GM23338 (cell line): ENCODE measurements around the gene PTH2. TPM values are rescaled to one million over a fixed set of nuclear protein-coding genes. Genes with fewer than 3 reads are reported as not detected.

ENCODE experiments used
- ATAC-seq: fragments of 200-7000 bp; cut with Tn5 transposase; 3 replicates; pipeline ENCODE4 v1.9.1; 2020
- DNase-seq: peaks from one replicate; pipeline ENCODE4 v3.0.0-alpha.2; 2015; ENCODE audit warnings: low spot score
- H2AFZ ChIP-seq: fragments of 200-600 bp; sonication (generic); 2 replicates; pipeline ENCODE4 v1.8.0; 2016; ENCODE audit warnings: antibody characterized with exemption, mild to moderate bottlenecking, moderate library complexity
- H3F3A ChIP-seq: fragments of 200-600 bp; sonication (generic); replicated peaks from 2 replicates; pipeline ENCODE4 v1.8.0; 2017; ENCODE audit warnings: antibody characterized with exemption, mixed run types, low read depth
- H3K27ac ChIP-seq: fragments of 200-600 bp; sonication (generic); 2 replicates; pipeline ENCODE4 v1.6.1; 2016; ENCODE audit warnings: low read depth
- H3K27me3 ChIP-seq: fragments of 200-600 bp; sonication (generic); 2 replicates; pipeline ENCODE4 v1.8.0; 2016; ENCODE audit warnings: mild to moderate bottlenecking, mixed run types, moderate library complexity; ENCODE audit not compliant: insufficient read depth
- H3K36me3 ChIP-seq: fragments of 200-600 bp; sonication (generic); 2 replicates; pipeline ENCODE4 v1.8.0; 2016; ENCODE audit warnings: mild to moderate bottlenecking; ENCODE audit not compliant: insufficient read depth
- H3K4me1 ChIP-seq: fragments of 200-600 bp; sonication (generic); 2 replicates; pipeline ENCODE4 v1.8.0; 2016; ENCODE audit warnings: mild to moderate bottlenecking, moderate library complexity; ENCODE audit not compliant: insufficient read depth
- H3K4me2 ChIP-seq: fragments of 200-600 bp; sonication (generic); 2 replicates; pipeline ENCODE4 v1.7.1; 2017; ENCODE audit warnings: mixed run types
- H3K4me3 ChIP-seq: fragments of 200-600 bp; sonication (generic); 2 replicates; pipeline ENCODE4 v1.6.1; 2016; ENCODE audit warnings: mixed run types
- H3K79me2 ChIP-seq: fragments of 200-600 bp; sonication (generic); replicated peaks from 2 replicates; pipeline ENCODE4 v1.8.0; 2017; ENCODE audit warnings: mild to moderate bottlenecking; ENCODE audit not compliant: insufficient read depth
- H3K9me2 ChIP-seq: fragments of 200-600 bp; sonication (generic); 2 replicates; pipeline ENCODE4 v1.8.0; 2017; ENCODE audit not compliant: insufficient read depth
- H4K20me1 ChIP-seq: fragments of 200-600 bp; sonication (generic); replicated peaks from 2 replicates; pipeline ENCODE4 v1.8.0; 2017; ENCODE audit warnings: mild to moderate bottlenecking; ENCODE audit not compliant: insufficient read depth
- H3K27ac Mint-ChIP-seq: 2 replicates; pipeline ENCODE4 v1.8.0; 2020; ENCODE audit warnings: inconsistent platforms, mild to moderate bottlenecking, moderate library complexity, mixed read lengths
- H3K27me3 Mint-ChIP-seq: 3 replicates; pipeline ENCODE4 v1.8.0; 2022; ENCODE audit warnings: low read depth, mild to moderate bottlenecking, moderate library complexity, mixed read lengths, inconsistent platforms; ENCODE audit not compliant: insufficient read depth, poor library complexity
- H3K36me3 Mint-ChIP-seq: 3 replicates; pipeline ENCODE4 v1.8.0; 2021; ENCODE audit warnings: low read depth, mild to moderate bottlenecking, inconsistent platforms, moderate library complexity, mixed read lengths
- H3K4me1 Mint-ChIP-seq: 3 replicates; pipeline ENCODE4 v1.8.0; 2020; ENCODE audit warnings: mild to moderate bottlenecking, inconsistent platforms, mixed read lengths
- H3K4me3 Mint-ChIP-seq: 3 replicates; pipeline ENCODE4 v1.8.0; 2021; ENCODE audit warnings: moderate library complexity, mild to moderate bottlenecking, inconsistent platforms, mixed read lengths
- H3K9me3 Mint-ChIP-seq: 3 replicates; pipeline ENCODE4 v1.8.0; 2020; ENCODE audit warnings: moderate library complexity, mild to moderate bottlenecking, inconsistent platforms, mixed read lengths
- CREB1 ChIP-seq: fragments of 250-450 bp; sonication (Bioruptor Pico); IDR thresholded peaks from 2 replicates; pipeline ENCODE4 v1.5.0; 2020; ENCODE audit warnings: low read depth, mild to moderate bottlenecking, moderate library complexity
- CTCF ChIP-seq, 2 experiments: fragments of 200-600 bp in 1 of 2; sonication (generic) in 1 of 2; conservative IDR thresholded peaks; 2 replicates each; pipeline versions ENCODE4 v1.5.1 to v1.6.1; 2016 to 2017; ENCODE audit warnings: antibody characterized with exemption in 2 of 2, low read depth in 2 of 2, mild to moderate bottlenecking in 2 of 2, moderate library complexity in 1 of 2
- ETS1 ChIP-seq: IDR thresholded peaks from 2 replicates; pipeline ENCODE4 v1.6.1; 2016; ENCODE audit warnings: antibody characterized with exemption
- EZH2 ChIP-seq: fragments of 200-600 bp; sonication (generic); IDR thresholded peaks from one replicate; pipeline ENCODE4 v1.8.0; 2017; ENCODE audit warnings: antibody characterized with exemption, mild to moderate bottlenecking, low read depth; ENCODE audit not compliant: unreplicated experiment
- EZH2phosphoT487 ChIP-seq: fragments of 200-600 bp; sonication (generic); IDR thresholded peaks from one replicate; pipeline ENCODE4 v1.8.1; 2018; ENCODE audit warnings: antibody characterized with exemption; ENCODE audit not compliant: unreplicated experiment
- JUNB ChIP-seq: IDR thresholded peaks from one replicate; pipeline ENCODE4 v1.6.1; 2016; ENCODE audit warnings: antibody characterized with exemption; ENCODE audit not compliant: unreplicated experiment
- NANOG ChIP-seq: IDR thresholded peaks from 2 replicates; pipeline ENCODE4 v1.6.1; 2016; ENCODE audit warnings: antibody characterized with exemption, borderline replicate concordance
- POLR2AphosphoS5 ChIP-seq: IDR thresholded peaks from 2 replicates; pipeline ENCODE4 v1.6.1; 2016; ENCODE audit warnings: antibody characterized with exemption, low read depth
- STAT1 ChIP-seq: IDR thresholded peaks from one replicate; pipeline ENCODE4 v1.6.1; 2016; ENCODE audit warnings: antibody characterized with exemption; ENCODE audit not compliant: unreplicated experiment
- ZNF114 ChIP-seq: fragments of 250-450 bp; sonication (Bioruptor Pico); IDR thresholded peaks from 2 replicates; pipeline ENCODE4 v1.5.0; 2020; ENCODE audit warnings: mild to moderate bottlenecking, moderate library complexity
- ZNF331 ChIP-seq: fragments of 250-450 bp; sonication (Bioruptor Pico); IDR thresholded peaks from 2 replicates; pipeline ENCODE4 v1.5.0; 2020; ENCODE audit warnings: low read depth, mild to moderate bottlenecking, moderate library complexity
- ZNF462 ChIP-seq: fragments of 250-450 bp; sonication (Bioruptor Pico); IDR thresholded peaks from 2 replicates; pipeline ENCODE4 v1.5.0; 2020; ENCODE audit warnings: mild to moderate bottlenecking, moderate library complexity
- polyA plus RNA-seq: library from polyadenylated mRNA; unstranded; fragments of >200 nt; fragmentation: Nextera tagmentation; extraction: Ambion mirVana; gene quantifications from 2 replicates; pipeline ENCODE4 v1.2.1, GENCODE V29; 2016
- total RNA-seq: library from RNA; depleted of rRNA; stranded (reverse); fragments of >200 nt; shearing (Covaris generic); gene quantifications from 2 replicates; pipeline ENCODE4 v1.2.3, GENCODE V29; 2014
- TF ChIP-seq, protein P1 (sequence below): IDR thresholded peaks from one replicate; pipeline ENCODE4 v1.6.1; 2018; ENCODE audit warnings: antibody characterized with exemption; ENCODE audit not compliant: unreplicated experiment

The PTH2 gene
- total and polyA plus RNA-seq, 2 experiments from 2014 or later, result 1.6 TPM; not detected in 1

DNA sequence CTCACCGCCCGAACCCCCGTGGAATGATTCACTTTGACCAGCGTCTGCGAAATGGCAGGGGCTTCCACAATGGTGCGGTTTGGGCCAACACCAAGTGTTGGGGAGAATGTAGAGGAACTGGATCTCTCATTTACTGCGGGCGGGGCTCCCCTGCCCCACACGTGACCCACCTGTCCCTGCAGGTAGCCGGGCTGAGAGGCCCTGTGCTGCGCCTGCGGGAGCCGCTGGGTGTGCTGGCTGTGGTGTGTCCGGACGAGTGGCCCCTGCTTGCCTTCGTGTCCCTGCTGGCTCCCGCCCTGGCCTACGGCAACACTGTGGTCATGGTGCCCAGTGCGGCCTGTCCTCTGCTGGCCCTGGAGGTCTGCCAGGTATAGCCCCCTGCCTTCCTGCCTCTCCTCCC, 45.0 kb upstream of the PTH2 start:
- peaks cover 6% of the 10 kb centered on the region for H3K4me1 Mint-ChIP-seq
- TF ChIP-seq ZNF462, result no peak
- TF ChIP-seq EZH2, result no peak
- TF ChIP-seq CREB1 (CRISPR knock-in tag), result no peak
- TF ChIP-seq, protein P1, sequence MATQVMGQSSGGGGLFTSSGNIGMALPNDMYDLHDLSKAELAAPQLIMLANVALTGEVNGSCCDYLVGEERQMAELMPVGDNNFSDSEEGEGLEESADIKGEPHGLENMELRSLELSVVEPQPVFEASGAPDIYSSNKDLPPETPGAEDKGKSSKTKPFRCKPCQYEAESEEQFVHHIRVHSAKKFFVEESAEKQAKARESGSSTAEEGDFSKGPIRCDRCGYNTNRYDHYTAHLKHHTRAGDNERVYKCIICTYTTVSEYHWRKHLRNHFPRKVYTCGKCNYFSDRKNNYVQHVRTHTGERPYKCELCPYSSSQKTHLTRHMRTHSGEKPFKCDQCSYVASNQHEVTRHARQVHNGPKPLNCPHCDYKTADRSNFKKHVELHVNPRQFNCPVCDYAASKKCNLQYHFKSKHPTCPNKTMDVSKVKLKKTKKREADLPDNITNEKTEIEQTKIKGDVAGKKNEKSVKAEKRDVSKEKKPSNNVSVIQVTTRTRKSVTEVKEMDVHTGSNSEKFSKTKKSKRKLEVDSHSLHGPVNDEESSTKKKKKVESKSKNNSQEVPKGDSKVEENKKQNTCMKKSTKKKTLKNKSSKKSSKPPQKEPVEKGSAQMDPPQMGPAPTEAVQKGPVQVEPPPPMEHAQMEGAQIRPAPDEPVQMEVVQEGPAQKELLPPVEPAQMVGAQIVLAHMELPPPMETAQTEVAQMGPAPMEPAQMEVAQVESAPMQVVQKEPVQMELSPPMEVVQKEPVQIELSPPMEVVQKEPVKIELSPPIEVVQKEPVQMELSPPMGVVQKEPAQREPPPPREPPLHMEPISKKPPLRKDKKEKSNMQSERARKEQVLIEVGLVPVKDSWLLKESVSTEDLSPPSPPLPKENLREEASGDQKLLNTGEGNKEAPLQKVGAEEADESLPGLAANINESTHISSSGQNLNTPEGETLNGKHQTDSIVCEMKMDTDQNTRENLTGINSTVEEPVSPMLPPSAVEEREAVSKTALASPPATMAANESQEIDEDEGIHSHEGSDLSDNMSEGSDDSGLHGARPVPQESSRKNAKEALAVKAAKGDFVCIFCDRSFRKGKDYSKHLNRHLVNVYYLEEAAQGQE, result no peak
- TF ChIP-seq EZH2phosphoT487, result no peak
- TF ChIP-seq POLR2AphosphoS5, result no peak
- TF ChIP-seq NANOG, result no peak
- TF ChIP-seq CTCF (conservative IDR thresholded peaks at IDR 0.05; ENCODE audit: low read depth in 2 of 2), result no peak
- TF ChIP-seq ZNF331 (CRISPR knock-in tag), result no peak
- TF ChIP-seq JUNB, result no peak
- no peak for TF ChIP-seq ZNF114
- no peak for TF ChIP-seq ETS1
- TF ChIP-seq STAT1, result no peak
- Histone ChIP-seq H3K9me2 (no peaks in the 10 kb centered on the region), H3K27me3 (no peaks in the 10 kb centered on the region), H2AFZ (no peak overlapping the region), H3K36me3 (no peaks in the 10 kb centered on the region), H3K79me2 (no peaks in the 10 kb centered on the region), H3K4me1 (peaks cover 9% of the 10 kb centered on the region; the same call in 1 of the 2 replicates), H3K4me3 (no peak overlapping the region), H3F3A (0 out of 2 replicates have a peak, but pooled peaks cover 12% of the 10 kb centered on the region), H3K27ac (no peak overlapping the region), H3K4me2 (peak overlapping the region; percentile 1; the same call in 1 of the 2 replicates), H4K20me1 (no peaks in the 10 kb centered on the region; the same call in 1 of the 2 replicates)
- no peak overlapping the region for H3K4me3 Mint-ChIP-seq
- peaks cover 21% of the 10 kb centered on the region for H3K27me3 Mint-ChIP-seq
- DNase-seq (no peak), ATAC-seq (peak; percentile 23)
- no peak overlapping the region for H3K27ac Mint-ChIP-seq
- H3K36me3 Mint-ChIP-seq, result peaks cover 30% of the 10 kb centered on the region
- no peaks in the 10 kb centered on the region for H3K9me3 Mint-ChIP-seq
